ENCODE results near the gene ERVMER34-1. TPM values are rescaled to one million over a fixed set of nuclear protein-coding genes. Genes with fewer than 3 reads are reported as not detected.

The ERVMER34-1 gene
- total and polyA plus RNA-seq, 2 donors (not counting 3 experiments of a cell fraction or from before 2014, with no cell fraction given): 0.03 TPM; not detected in 1

DNA sequence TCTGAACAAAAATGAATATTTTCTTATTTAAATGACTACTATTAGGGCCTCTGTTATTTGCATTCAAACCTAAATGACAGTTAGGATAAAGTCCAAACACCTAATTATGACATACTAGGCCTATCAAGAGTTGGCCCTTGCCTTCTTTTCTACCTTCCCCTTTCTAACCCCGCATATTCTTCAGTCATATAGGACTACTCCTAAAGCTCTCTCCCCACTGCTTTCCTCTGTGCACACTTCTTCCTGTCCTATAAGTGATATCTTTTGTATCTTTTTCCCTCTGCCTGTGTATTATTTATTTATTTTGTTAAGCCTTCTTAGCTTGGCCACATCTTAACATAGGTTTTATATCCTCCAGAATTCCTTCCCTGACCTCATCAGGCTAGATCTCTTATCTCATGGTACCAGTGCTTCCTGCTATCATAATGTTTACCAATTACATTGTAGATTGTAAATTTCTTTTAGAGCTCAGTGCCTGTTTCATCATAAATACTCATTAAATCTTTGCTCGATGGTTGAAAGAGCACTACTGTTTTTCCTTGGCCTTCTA is 22.5 kb downstream of the ERVMER34-1 start:
- H3K4me1 ChIP-seq (ENCODE audit: control insufficient read depth, extremely low read depth, insufficient read depth, low read length): no peaks in the 10 kb centered on the region
- ChIA-PET CTCF (interaction anchor here (0.9 to 1.3 kb wide), 4 partner anchors 77 to 255 kb away, joined by 3 to 4 read pairs (median 3); no protein-coding TSS in a partner anchor), POLR2A (no interaction called here)
- no peak overlapping the region for H3K27ac ChIP-seq (ENCODE audit: insufficient read depth, low read depth, low read length)
- H3K4me3 ChIP-seq (replicated peaks in 1 of 3; ENCODE audit: insufficient read depth in 1 of 3, low read depth in 1 of 3, low read length in 3 of 3): no peak overlapping the region
- H3K79me2 ChIP-seq (ENCODE audit: control insufficient read depth, insufficient read depth, low read length): no peaks in the 10 kb centered on the region
- no peaks in the 10 kb centered on the region for H3K9me1 ChIP-seq (replicated peaks; ENCODE audit: control insufficient read depth, extremely low read depth, insufficient read depth, low read length)
- FAIRE-seq (no peak), DNase-seq (ENCODE audit: low read depth, low spot score) (peak; percentile 59)
- no peaks in the 10 kb centered on the region for H3K9me3 ChIP-seq (replicated peaks; ENCODE audit: control insufficient read depth, insufficient read depth, low read length)
- H4K20me1 ChIP-seq (replicated peaks; ENCODE audit: control insufficient read depth, extremely low read depth, insufficient read depth, low read length): no peaks in the 10 kb centered on the region
- no TSS peak for BruUV-seq (replicated peaks)
- H3K4me2 ChIP-seq (ENCODE audit: insufficient read depth, low read length): no peak overlapping the region
- H3K27me3 ChIP-seq (ENCODE audit: control insufficient read depth in 2 of 2, insufficient read depth in 2 of 2, low read length in 2 of 2): peaks cover 0 to 2% of the 10 kb centered on the region in 2 experiments
- intact Hi-C loops (cut with micrococcal nuclease): no loop called here
- no peak overlapping the region for H2AFZ ChIP-seq (ENCODE audit: low read depth, low read length)
- dilution Hi-C loops (cut with MboI; ENCODE audit: extremely low pct_ligation_motif_present, low sequenced_read_pairs): no loop called here
- TF ChIP-seq GATA2 (IDR thresholded peaks at IDR 0.05; ENCODE audit: insufficient read depth, insufficient read length, low read depth, low read length): peak; percentile 8
- TF ChIP-seq, protein P1, sequence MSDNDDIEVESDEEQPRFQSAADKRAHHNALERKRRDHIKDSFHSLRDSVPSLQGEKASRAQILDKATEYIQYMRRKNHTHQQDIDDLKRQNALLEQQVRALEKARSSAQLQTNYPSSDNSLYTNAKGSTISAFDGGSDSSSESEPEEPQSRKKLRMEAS (IDR thresholded peaks at IDR 0.05; ENCODE audit: insufficient read depth, insufficient read length): no peak
- H3K36me3 ChIP-seq (ENCODE audit: control insufficient read depth in 2 of 2, extremely low read depth in 1 of 2, insufficient read depth in 2 of 2, low read length in 2 of 2): no peaks in the 10 kb centered on the region
- H3K9ac ChIP-seq (replicated peaks; ENCODE audit: extremely low read depth, insufficient read depth, low read length): no peak overlapping the region

DNA sequence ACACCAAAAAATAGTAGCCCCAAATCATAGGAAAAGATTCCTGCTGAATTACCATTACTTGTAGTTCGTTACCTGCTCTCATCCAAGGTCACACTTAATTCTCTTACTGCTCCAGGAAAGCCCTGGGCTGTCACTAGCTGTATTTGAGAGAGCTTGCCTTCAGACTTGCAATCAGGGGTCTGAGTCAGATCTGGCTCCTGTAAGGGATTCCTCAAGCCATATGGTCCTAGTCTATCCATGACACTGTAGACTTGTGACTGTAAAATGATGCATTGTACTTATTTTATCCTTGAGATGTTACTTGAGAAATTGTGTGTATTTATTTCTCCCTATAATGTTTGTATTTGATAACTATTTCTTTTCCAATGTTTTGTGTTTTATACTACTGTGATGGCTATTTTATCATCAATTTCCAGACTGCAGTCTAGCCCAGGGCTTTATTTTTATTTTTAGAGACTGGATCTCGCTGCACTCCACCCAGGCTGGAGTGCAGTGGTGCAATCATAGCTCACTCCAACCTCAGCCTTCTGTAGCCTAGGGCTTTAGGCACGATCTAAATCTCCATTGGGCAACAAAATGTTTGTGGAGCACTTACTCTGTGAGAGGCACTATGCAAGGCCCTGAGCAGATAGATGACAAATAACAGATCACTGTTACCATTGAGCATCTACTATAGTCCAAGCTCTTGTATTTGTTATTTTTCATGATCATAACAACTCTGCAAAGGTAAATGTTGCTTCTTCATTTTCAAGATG is 24.2 kb downstream of the ERVMER34-1 start:
- Histone ChIP-seq H3K9me1 (replicated peaks; ENCODE audit: control insufficient read depth, extremely low read depth, insufficient read depth, low read length) (no peaks in the 10 kb centered on the region), H4K20me1 (replicated peaks; ENCODE audit: control insufficient read depth, extremely low read depth, insufficient read depth, low read length) (no peaks in the 10 kb centered on the region), H3K27ac (ENCODE audit: insufficient read depth, low read depth, low read length) (no peak overlapping the region), H3K4me2 (ENCODE audit: insufficient read depth, low read length) (no peak overlapping the region), H3K4me3 (replicated peaks in 1 of 3; ENCODE audit: insufficient read depth in 1 of 3, low read depth in 1 of 3, low read length in 3 of 3) (no peak overlapping the region), H3K27me3 (ENCODE audit: control insufficient read depth in 2 of 2, insufficient read depth in 2 of 2, low read length in 2 of 2) (no peaks in the 10 kb centered on the region), H3K36me3 (ENCODE audit: control insufficient read depth in 2 of 2, extremely low read depth in 1 of 2, insufficient read depth in 2 of 2, low read length in 2 of 2) (no peaks in the 10 kb centered on the region), H3K9me3 (replicated peaks; ENCODE audit: control insufficient read depth, insufficient read depth, low read length) (no peaks in the 10 kb centered on the region), H3K4me1 (ENCODE audit: control insufficient read depth, extremely low read depth, insufficient read depth, low read length) (no peaks in the 10 kb centered on the region), H3K79me2 (ENCODE audit: control insufficient read depth, insufficient read depth, low read length) (no peaks in the 10 kb centered on the region), H2AFZ (ENCODE audit: low read depth, low read length) (no peak overlapping the region), H3K9ac (replicated peaks; ENCODE audit: extremely low read depth, insufficient read depth, low read length) (no peak overlapping the region)
- dilution Hi-C loops (cut with MboI; ENCODE audit: extremely low pct_ligation_motif_present, low sequenced_read_pairs): no loop called here
- FAIRE-seq (no peak), DNase-seq (ENCODE audit: low read depth, low spot score) (no peak)
- TF ChIP-seq POLR2A (IDR thresholded peaks at IDR 0.05; ENCODE audit: low read depth, low read length) (no peak), POLR2AphosphoS5 (IDR thresholded peaks at IDR 0.05; ENCODE audit: insufficient read depth, low read depth, low read length) (no peak), JUN (IDR thresholded peaks at IDR 0.05; ENCODE audit: borderline replicate concordance, insufficient read depth, insufficient read length, low read depth) (no peak), EZH2 (IDR thresholded peaks at IDR 0.05; ENCODE audit: borderline replicate concordance, low read depth, low read length, severe bottlenecking) (no peak), MYC (IDR thresholded peaks at IDR 0.05; ENCODE audit: low read depth, low read length) (no peak), FOS (IDR thresholded peaks at IDR 0.05; ENCODE audit: borderline replicate concordance, insufficient read depth, low read length) (no peak), GATA2 (IDR thresholded peaks at IDR 0.05; ENCODE audit: insufficient read depth, insufficient read length, low read depth, low read length) (no peak)
- TF ChIP-seq, protein P2, sequence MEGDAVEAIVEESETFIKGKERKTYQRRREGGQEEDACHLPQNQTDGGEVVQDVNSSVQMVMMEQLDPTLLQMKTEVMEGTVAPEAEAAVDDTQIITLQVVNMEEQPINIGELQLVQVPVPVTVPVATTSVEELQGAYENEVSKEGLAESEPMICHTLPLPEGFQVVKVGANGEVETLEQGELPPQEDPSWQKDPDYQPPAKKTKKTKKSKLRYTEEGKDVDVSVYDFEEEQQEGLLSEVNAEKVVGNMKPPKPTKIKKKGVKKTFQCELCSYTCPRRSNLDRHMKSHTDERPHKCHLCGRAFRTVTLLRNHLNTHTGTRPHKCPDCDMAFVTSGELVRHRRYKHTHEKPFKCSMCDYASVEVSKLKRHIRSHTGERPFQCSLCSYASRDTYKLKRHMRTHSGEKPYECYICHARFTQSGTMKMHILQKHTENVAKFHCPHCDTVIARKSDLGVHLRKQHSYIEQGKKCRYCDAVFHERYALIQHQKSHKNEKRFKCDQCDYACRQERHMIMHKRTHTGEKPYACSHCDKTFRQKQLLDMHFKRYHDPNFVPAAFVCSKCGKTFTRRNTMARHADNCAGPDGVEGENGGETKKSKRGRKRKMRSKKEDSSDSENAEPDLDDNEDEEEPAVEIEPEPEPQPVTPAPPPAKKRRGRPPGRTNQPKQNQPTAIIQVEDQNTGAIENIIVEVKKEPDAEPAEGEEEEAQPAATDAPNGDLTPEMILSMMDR (IDR thresholded peaks at IDR 0.05; ENCODE audit: extremely low read depth in 1 of 2, insufficient read depth in 1 of 2, low read depth in 1 of 2, low read length in 2 of 2): no peak
- TF ChIP-seq, protein P1 (IDR thresholded peaks at IDR 0.05; ENCODE audit: insufficient read depth, insufficient read length): no peak
- ChIA-PET CTCF (interaction anchor here (1.0 to 1.3 kb wide), 2 partner anchors 13 to 15 kb away, joined by 3 to 4 read pairs; no protein-coding TSS in a partner anchor), POLR2A (interaction anchor here (1.4 kb wide), 1 partner anchor 15 kb away, joined by 3 read pairs; no protein-coding TSS in a partner anchor)
- no TSS peak for BruUV-seq (replicated peaks)
- intact Hi-C loops (cut with micrococcal nuclease): no loop called here

All from endothelial cell of umbilical vein (primary cell).